Stimulated activated CD8-positive, alpha-beta memory T cell treated with anti-CD3 and anti-CD28 coated beads, Interleukin-2, amount 100 ng/mL, for 1 hour (primary cell): ENCODE results near the gene UGT1A1.

Experiments
- DNase-seq, 2 donors: peaks; one replicate each; pipeline ENCODE4 v3.0.0-alpha.2; 2020; ENCODE audit warnings: low read depth in 2 of 2

Gene UGT1A1

DNA sequence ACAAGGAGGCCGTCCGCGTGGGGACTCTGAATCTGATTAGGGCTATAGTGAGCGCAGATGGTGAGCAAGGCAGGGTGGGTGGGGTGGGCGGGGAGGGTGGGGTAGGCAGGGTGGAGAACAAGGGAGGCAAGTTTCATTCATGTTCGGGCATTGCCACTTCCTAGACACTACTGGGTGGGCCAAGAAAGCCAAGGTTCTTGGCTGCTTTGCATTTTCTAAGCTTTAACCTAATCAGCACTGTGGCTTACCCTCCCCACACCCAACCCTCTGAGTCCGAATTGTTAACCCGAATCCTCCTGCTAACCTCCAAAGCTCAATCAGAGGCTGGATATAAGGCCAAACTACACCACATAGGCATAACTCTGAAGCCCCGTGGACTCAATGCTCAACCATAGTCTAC is 36.2 kb downstream of the UGT1A1 start:
- no peak for DNase-seq

DNA sequence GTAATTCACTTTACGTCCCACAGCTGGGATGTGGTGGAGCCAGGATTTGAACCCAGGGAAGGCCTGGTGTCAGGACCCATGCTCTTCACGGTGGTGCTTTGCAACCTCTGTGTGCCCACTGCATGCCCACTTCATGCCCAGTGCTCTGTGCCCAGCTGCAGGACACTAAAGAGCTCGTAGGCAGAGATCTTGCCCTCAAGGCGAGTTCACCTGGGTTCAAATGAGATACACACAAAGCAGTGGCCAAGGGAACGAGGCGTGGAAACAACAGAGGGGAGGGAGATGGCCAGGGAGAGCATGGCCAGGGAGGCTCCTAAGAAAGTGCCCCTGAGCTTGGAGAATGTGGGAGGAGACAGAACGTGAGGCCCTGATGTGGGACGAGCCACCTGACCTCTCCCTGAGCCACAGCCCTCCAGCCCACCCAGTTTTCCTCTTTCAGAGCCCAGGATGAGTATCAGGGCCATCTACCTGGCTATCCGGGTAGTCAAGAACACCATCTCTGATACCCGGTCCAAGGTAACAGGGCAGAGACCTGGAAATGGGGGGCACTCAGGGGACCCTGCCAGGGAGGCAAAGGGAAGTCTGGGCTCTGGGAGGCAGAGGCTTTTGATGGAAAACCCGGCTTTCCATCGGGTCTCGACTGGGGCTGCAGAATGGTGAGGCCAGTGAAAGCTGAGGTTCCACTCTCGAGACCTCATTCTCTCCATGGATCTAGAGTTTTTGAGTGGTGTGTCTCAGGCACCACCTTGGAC is 38.4 kb downstream of the UGT1A1 start:
- no peak for DNase-seq

DNA sequence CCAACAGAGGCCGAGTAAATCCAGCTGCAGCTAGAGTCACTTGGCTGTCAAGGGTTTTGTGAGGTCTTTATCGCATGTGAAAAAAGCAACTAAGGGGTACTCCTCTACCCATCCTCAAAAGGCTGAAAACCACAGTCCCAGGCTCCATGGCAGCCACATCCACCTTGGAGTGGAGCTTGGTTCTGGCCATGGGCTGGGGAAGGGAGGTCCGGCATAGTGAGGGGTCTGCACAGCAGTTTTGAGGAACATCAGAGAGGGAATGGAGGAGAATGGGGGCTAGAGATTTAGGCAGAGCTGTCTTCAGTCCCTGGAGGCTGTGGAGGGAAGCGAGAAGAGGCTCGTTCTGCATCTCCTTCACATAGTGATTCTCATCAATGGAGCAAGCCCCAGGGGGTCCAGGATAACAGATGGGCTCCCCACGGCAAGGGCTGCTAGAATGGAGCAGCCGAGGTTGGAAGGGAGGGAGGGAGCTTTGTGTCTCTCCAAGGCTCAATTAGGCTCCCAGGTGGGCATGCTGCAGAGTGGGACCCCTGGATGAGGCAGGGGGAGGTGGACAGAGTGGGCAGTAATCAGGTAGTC is 39.1 kb downstream of the UGT1A1 start:
- no peak for DNase-seq

DNA sequence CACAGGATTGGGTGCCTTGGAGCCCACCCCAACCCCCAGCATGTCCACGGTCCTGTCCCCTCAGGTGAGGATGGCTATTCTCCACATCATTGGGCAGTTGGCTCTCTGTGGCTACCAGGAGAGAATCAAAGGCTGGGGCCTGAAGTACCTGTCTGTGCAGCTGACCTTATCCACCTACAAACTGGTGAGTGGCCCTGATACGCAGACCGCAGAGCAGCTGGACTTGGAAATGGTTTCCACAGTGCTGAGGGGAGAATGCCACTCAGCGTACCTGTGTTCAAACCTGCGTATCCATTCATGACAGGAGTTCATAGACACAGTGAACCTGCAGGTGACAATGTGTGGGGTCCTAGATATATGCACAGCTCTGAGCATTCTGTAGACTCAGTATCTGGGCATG is 39.6 kb downstream of the UGT1A1 start:
- DNase-seq: no peak

DNA sequence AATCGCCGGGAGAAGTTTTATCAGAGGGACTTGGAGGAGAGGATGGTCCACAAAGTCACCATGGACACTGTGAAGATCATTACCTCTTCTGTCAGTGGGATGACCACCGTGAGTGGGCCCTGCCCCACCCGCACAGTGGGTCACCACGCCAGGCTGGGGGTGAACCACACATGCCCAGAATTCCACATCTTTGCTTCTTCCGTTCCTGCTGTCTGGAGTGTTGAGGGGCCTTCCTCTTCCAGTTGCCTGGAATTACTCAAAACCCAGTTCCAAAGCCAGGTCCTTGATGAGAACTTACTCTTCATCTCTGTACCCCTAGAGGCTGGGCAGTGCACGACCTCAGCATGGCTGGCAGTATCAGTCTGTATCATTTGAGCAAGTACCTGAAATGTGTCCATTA is 40.1 kb downstream of the UGT1A1 start:
- DNase-seq: no peak

DNA sequence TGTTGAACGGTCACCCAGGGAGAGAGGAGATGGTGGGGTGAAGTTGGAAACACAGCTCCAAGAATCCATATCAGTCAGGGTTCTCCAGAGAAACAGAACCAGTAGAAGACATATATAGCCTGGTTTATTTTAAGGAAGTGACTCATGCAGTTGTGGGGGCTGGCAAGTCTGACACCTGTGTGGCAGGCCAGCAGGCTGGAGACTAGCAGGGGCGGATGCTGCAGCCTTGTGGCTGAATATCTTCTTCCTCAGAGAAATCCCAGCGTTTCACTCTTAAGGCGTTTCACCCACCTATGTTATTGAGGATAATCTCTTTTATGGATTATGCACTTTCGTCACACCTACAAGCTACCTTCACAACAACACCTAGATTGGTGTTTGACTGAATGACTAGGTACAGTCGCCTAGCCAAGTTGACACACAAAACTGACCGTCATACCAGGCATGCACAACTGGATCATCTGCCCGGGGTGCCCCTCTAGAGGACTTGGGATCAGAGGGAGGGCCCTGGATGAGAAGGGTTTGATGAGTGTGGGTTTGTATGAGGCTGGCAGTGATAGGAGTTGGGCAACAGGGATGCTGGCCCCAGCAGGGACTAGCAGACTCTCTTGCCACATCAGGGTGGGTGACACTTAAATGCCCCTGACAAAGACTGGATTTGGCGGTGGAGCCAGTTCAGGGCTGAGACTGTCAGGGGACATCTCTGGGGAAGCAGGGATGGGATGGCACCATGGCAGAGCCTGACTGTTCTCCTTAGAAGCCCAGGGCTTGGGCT is 41.5 kb downstream of the UGT1A1 start:
- DNase-seq: no peak

DNA sequence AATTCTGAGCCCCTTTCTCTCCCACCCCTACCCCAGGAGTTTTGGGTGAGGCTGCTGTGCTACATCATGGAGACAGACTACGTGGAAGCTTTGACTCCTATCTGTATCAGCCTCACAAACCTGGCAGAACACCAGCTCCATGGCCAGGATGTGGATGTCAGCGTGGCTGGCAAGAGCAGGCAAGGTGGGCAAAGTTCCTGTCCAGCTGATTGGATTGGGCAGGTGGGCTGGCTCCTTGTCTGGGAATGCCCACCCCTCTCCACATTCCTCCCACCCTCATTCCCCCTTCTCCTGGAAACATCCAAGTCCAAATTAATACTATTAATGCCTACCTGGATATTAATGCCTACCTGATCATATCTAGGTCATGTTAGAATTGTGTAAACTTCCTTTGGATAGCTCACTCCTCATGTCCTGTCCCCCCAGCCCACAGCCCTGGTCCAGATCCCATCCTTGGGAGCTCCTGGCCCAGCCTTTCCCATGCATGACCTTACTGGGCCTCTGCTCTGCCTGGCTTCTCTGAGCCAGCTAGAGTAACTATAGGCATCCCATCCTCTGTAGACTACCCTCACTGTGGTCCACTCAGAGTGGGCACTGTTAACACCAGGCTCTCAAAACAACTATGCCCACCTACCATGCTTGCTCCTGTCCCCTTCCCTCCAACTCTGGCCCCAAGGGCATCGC is 42.2 kb downstream of the UGT1A1 start:
- no peak for DNase-seq

DNA sequence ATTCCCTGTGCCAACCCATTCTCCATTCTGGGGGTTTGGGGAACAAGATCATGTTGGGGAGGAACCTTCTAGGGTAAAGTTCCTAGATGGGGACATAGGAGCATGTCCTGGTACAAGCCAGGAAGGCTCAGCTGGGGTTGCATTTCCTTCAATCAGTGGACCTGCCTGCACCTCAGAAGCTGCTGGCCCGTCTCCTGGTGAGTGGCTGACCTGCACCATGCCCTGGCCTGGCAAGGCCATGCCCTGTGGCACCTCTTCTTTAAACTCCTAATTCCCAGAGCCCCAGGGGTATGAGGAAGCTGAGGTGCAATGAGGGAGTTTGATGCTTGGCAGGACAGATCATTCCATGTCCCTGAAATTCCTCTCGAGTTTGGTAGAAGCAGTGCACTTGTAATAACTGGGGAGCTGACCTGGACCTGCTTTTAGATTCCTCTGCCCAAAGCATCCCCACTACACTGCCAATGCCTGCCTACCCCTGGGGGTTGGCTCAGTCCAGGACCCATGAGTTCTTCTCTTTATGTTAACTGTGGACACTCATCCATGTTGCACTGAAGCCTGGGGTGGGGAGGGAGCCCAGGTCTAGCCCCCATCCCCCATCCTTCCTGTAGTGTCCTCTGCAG is 43.3 kb downstream of the UGT1A1 start:
- DNase-seq: no peak

DNA sequence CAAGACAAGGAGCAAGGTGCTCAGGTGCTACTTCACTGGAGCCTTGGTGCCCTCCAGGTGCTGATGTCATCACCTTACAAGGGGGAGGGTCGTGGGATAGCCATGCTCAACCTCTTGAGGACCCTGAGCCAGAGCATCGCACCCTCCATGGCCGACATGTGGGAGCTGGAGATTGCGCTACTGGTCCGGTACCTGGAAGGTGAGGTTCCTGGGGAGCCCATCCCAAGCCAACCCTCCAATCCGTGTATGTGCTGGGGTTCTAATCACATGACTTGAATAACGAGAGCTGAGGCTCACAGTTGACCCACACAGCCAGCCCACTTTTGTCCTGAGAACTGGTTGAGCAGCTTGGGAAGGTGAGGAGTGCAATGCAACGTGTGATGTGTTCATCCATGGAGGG is 43.9 kb downstream of the UGT1A1 start:
- DNase-seq: no peak

DNA sequence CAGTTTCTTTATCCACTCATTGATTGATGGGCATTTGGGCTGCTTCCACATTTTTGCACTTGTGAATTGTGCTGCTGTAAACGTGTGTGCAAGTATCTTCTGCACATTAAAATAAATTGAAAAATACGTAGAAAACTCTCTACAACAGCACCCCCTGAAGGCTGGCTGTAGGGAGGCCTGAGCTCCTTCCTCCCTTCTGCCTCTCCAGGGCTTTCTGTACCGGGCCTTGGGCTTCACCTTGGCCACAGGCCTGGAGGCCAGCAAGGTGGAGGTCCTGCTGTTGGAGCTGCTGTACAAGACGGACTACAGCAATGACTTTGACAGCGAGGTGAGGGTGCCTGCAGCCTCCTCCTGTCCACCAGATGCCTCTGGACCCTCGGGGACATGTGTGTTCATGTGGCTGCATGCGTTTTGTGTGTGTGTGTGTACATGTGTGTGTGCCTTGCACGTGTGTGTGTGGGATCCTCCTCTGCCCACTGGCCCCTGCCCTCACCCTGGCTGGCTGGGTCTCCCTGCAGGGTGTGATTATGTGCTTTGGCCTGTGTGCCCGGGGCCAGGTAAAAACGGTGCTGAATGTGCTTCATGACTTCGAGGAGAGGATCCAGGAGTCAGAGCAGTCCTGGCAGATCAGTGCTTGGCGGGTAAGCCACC is 47.3 kb downstream of the UGT1A1 start:
- DNase-seq: no peak

DNA sequence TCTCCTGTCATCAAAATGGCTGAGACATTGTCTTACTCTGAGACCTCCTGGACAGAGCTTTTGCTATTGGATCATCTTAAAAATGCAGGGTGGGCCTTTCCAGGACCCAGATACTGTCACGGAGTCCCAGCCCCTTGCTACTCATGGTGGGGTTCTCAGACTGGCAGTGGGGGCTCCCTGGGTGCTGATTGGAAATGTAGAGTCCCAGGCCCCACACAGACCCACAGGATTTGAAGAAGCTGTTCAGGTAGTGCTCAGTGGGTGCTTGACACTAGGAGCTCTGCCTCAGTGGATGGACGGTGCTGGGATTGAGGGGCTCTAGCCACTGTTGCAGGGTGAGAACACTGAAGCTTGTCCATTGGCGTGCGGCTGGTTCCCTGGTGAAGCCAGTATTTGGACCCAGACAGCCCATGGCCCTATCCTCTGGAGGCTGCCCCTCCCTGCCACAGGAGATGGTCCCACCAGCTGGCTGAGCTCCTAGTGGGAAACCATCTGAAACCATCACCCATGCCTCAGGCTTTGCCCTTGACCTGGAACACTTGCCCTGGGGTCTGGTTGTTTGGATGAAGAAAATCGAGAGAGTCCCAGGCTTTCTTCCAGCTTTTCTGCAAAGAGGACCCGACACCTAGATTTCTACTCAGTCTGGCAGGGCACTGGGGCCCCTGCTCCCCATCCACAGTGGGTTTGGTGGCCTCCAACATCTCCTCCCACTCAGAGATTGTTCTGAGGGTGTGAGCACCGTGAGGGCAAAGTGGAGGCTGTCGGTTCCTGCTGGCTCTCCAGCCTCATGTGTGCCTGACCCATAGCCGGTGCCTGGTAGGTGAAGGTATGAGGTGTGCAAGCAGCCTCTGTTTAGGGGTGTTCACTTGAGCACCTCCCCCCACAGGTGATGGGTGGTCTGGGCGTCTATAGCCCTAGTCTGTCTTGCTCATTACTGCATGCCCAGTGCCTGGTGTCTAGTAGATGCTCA is 48.2 kb downstream of the UGT1A1 start:
- no peak for DNase-seq

DNA sequence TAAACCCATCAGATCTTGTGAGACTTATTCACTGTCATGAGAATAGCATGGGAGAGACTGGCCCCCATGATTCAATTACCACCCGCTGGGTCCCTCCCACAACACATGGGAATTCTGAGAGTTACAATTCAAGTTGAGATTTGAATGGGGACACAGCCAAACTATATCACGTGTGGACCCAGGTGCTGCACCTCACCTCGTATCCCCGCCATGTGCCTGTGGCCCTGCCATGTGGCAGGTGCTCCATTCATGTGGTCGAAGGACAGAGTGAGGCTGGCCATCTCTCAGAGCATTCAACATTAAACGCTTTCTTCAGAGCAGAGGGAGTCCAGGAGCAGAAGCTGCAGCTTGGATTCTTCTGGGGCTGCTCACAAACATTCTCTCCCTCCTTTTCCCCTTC is 50.3 kb downstream of the UGT1A1 start:
- no peak for DNase-seq

DNA sequence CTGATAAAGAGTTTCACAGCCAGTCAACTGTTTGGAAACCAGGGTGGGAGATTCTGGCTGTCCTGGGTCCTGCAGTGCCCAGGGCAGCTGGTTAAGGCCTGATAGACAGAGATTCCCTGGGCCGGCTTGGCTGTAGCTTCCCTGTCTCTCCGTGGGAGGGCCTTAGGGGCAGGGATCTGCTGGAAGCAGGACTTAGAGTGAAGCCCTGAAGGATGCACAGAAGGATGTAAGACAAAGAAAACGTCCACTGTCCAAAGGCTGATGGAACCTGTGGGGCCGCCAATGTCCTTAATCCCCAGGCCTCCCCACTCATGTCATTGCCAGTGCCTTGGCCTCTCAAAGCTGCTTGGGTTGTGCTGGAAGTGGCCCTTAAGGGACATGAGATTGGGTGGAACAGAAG is 51.0 kb downstream of the UGT1A1 start:
- DNase-seq: no peak

DNA sequence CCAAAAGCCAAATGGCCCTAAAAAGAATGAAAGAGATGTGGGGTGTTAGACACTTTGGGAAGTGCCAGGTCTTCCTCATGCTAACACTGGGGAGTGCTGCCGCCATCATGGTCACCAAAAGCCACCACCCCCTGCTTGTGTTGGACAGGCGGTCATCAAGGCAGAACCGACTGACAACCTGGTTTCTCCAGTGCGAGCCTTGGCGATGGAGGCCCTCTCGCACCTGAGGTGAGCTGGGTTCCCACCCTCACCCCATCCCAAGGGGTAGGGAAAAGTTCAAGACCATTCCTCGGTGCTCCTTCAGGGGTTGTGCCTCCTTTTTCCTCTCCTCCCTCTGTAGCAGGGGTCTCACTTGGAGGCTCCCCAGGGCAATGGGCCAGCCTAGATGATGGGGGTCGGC is 51.7 kb downstream of the UGT1A1 start:
- no peak for DNase-seq

DNA sequence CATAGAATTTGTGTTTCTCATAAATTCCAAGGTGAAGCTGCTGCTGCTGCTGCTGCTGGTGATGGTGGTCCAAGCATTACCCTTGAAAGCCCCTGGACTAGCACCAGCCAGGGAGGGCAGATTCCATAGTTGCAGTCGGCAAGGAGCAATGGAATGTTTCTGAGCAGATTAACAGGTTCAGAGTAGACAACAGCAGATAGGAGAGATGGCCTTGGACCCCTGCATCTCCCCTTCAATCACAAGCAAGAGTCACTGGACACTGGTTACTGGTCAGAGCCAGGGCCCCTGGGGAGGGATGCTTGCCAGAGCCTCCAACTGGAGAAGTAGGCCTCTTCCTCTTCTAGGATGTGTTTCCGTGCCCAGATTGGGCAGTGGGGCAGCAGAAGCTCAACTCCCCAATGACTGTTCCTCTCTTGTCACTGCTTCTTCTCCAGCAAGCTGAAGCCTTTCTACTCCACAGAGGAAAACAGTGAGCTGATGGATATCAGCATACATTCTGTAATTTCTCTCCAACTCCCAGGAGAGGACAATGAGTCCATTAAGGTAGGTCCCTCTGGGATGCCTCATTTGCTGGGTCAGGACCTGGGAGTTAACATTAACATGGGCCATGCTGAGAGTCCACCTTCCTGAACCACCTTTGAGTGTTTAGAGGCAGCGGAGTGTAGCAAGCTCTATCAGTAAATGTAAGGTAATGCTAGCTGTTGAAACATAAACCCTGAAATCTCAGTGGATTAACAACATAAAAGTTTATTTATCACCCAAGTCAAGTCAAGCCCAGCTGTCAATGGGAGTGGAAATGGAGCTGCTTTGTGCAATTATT is 53.4 kb downstream of the UGT1A1 start:
- DNase-seq: no peak

DNA sequence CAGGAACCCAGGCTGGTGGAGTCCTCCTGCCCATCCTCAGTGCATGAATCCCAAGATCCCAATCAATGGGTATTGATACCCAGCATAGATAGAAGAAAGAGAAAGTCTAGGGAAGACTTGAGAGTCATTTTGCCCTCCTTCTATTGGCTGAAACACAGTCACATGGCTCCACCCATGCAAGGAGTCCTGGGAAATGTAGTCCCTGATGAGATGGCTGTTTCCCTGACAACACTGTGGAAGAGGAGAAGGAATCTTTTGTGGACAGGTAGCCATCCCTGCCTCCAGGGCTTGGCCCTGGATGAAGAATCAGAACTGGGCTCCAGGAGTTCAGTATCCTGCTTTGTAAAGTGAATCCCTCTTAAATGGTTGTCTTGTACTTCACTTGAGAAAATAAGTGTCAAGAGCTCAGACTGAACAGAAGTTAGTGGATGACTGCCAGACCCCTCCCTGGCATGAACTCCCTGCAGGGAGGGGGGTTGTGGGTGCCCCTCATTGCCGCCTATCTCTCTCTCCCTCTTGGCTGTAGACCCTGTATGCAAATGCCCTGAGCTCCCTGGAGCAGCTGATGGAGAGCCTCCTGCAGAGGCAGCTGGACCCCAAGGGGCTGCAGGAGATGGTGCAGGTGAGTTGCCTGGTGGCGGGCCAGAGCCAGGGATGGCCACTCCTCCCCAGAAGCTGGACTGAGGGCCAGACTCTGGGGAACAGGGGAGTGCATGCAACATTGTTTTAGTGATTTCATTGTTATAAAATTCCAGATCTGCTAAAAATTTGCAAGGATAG is 54.2 kb downstream of the UGT1A1 start:
- no peak for DNase-seq

DNA sequence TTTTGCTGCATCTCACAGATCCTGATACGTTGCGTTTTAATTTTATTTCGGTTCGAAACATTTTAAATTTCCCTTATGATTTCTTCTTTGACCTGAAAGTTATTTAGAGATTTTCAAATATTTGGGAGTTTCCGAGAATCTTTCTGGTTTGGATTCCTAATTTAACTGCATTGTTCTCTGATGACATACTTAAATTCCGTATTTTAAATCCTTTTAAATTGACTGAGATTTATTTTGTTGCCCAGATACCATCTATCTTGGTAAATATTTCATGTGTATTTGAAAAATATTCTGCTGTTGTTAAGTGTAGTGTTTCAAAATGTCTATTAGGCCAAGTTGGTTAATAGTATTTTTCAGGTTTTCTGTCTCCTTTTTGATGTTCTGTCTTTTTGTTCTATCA is 55.8 kb downstream of the UGT1A1 start:
- DNase-seq: no peak

DNA sequence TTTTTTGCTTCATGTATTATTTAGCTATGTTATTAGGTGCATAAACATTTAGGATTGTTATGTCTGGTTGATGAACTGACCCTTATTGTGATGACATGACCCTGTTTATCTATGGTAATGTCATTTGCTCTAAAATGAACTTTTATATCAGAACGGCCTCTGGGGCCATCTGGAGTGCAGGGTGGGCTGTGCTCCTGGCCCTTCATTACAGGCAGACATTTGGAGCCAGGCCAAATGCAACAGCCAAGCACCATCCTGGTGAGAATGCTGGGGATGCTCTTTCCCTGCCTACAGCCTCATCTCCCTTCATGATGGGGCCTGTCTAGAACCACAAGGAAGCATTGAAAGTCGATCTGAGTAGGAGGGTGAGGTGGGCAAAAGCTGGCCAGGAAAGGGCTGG is 56.3 kb downstream of the UGT1A1 start:
- DNase-seq: no peak

DNA sequence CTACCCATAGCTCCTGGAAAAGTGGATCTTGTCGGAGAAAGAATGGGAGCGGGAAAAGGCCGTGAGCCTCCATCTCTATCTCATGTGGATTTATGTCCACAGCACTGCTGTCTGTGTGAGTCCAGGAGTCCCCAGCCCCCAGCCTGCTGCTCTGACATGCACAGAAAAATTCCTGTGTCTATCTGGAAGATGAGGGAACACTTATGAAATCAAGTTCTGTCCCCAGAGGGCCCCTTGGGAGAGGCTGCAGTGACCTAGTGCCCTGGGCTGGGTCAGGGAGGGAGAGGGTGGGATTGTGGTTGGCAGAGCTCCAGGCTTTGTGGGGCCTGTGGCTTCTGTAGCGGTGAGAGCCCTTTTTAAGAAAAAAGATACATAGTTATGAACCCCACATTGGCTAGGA is 56.7 kb downstream of the UGT1A1 start:
- DNase-seq: no peak
